ENCODE data around the gene RAD51B.

- TF ChIP-seq CTCF (optimal IDR thresholded peaks at IDR 0.05 in 1 of 3, IDR thresholded peaks at IDR 0.05 in 1 of 3, conservative IDR thresholded peaks at IDR 0.05 in 1 of 3; ENCODE audit: extremely low read depth in 1 of 3, insufficient read depth in 2 of 3, low read length in 3 of 3), result no peak
- TF ChIP-seq EZH2 (IDR thresholded peaks at IDR 0.05; ENCODE audit: low read length), result no peak
Observed at GRCh38 chr14:68726093-68726695, 906.6 kb downstream of the RAD51B start.

All from keratinocyte (primary cell).